ENCODE measurements around the gene RGS6.

RGS6 gene

DNA sequence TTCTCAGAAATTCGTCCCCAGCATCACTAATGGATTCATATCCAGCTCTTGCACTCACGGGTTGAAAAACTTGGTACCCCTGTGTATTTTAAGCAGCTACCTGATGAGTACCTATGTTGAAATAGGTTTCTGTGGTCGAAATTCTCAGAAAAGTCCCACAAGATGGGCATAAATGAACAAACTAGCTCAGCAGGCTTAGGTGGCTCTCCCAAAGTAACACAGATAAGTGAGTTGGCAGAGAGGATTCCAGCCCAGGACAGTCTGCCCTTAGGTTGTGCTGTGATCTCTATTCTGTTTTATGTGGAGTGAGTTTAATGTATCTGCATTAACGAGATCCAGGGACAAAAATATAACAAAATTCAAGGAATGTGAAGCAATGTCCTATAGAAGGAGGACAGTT lies 92.3 kb downstream of the RGS6 start:
- no peaks in the 10 kb centered on the region for H3K36me3 ChIP-seq (ENCODE audit: control insufficient read depth, insufficient read depth, low read length)
- TF ChIP-seq, protein P1, sequence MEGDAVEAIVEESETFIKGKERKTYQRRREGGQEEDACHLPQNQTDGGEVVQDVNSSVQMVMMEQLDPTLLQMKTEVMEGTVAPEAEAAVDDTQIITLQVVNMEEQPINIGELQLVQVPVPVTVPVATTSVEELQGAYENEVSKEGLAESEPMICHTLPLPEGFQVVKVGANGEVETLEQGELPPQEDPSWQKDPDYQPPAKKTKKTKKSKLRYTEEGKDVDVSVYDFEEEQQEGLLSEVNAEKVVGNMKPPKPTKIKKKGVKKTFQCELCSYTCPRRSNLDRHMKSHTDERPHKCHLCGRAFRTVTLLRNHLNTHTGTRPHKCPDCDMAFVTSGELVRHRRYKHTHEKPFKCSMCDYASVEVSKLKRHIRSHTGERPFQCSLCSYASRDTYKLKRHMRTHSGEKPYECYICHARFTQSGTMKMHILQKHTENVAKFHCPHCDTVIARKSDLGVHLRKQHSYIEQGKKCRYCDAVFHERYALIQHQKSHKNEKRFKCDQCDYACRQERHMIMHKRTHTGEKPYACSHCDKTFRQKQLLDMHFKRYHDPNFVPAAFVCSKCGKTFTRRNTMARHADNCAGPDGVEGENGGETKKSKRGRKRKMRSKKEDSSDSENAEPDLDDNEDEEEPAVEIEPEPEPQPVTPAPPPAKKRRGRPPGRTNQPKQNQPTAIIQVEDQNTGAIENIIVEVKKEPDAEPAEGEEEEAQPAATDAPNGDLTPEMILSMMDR (IDR thresholded peaks at IDR 0.05; ENCODE audit: insufficient read depth, low read length, poor library complexity, severe bottlenecking) = no peak
- no peaks in the 10 kb centered on the region for H3K27me3 ChIP-seq (replicated peaks; ENCODE audit: control insufficient read depth, insufficient read depth, low read length)
- DNase-seq (ENCODE audit: extremely low read depth, insufficient read length) = no peak
- no peak overlapping the region for H3K4me3 ChIP-seq (replicated peaks; ENCODE audit: low read depth, low read length)

DNA sequence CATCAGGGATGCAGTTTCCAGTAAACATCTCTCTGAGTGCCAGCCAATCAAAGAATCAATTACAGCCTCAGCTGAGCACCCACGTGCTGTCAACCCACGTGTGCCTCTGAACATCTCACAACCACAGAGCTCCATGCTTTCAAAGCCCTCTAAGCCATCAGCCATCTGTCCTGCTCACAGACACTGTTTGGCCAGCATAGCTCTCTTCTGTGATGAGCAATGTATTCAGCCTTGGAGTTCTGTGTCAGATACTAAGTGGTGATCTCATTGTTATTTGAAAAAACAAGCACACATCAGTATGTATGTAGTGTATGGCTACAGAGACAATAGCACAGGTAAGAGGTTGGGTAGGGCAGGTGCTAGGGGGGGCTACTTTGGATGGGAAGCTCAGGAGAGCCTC lies 94.3 kb downstream of the RGS6 start:
- no peaks in the 10 kb centered on the region for H3K27me3 ChIP-seq (replicated peaks; ENCODE audit: control insufficient read depth, insufficient read depth, low read length)
- no peak for DNase-seq (ENCODE audit: extremely low read depth, insufficient read length)
- no peaks in the 10 kb centered on the region for H3K36me3 ChIP-seq (ENCODE audit: control insufficient read depth, insufficient read depth, low read length)
- TF ChIP-seq, protein P1 (IDR thresholded peaks at IDR 0.05; ENCODE audit: insufficient read depth, low read length, poor library complexity, severe bottlenecking) = no peak
- no peak overlapping the region for H3K4me3 ChIP-seq (replicated peaks; ENCODE audit: low read depth, low read length)

DNA sequence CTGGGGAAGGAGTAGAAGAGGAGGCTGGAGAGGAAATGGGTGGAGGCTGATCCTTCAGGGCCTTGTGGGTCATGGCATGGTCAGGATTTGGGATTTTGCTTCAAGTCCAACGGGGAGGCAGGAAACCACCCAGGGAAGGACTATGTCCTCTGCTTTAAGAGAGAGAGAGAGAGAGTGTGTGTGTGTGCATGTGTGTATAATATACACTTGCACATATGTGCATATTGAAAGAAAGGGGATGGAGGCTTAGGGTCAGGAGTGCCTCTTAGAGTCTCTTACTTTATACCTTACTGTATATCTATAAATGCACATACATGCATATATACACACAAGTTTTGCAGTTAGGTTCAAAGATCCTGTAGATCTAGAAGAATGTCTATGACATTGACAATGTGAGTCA lies 94.8 kb downstream of the RGS6 start:
- no peaks in the 10 kb centered on the region for H3K36me3 ChIP-seq (ENCODE audit: control insufficient read depth, insufficient read depth, low read length)
- TF ChIP-seq, protein P1 (IDR thresholded peaks at IDR 0.05; ENCODE audit: insufficient read depth, low read length, poor library complexity, severe bottlenecking) = no peak
- no peaks in the 10 kb centered on the region for H3K27me3 ChIP-seq (replicated peaks; ENCODE audit: control insufficient read depth, insufficient read depth, low read length)
- DNase-seq (ENCODE audit: extremely low read depth, insufficient read length) = no peak
- no peak overlapping the region for H3K4me3 ChIP-seq (replicated peaks; ENCODE audit: low read depth, low read length)

DNA sequence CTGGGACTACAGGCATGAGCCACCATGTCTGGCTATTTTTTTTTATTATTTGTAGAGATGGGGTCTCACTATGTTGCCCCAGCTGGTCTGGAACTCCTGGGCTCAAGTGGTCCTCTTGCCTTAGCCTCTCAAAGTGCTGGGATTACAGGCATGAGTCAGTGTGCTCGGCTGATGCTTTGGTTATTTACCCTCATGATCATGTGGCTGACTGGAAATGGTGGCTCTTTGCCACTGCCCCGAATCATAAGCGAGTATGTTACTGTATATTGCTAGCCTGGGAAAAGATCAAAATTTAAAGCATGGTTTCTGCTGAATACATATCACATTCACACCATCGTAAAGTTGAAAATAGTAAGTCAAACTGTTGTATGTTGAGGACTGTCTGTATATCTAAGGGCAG lies 101.1 kb downstream of the RGS6 start:
- TF ChIP-seq, protein P1 (IDR thresholded peaks at IDR 0.05; ENCODE audit: insufficient read depth, low read length, poor library complexity, severe bottlenecking) = no peak

DNA sequence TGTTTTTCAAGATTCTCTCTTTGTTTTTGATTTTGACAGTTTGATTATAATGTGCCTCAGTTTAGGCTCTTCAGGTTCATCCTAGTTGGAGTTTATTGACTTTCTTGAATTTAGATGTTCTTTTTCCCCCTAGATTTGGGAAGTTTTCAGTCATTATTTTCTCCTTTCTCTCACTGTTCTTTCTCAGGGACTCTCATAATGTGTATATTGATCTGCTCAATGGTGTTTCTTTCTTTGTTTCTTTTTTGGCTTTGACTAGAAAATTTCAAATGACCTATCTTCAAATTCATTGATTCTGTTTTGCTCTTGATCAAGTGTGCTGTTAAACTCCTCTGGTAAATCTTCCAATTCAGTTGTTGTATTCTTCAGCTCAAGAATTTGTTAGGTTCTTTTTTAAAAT lies 108.3 kb downstream of the RGS6 start:
- TF ChIP-seq, protein P1 (IDR thresholded peaks at IDR 0.05; ENCODE audit: insufficient read depth, low read length, poor library complexity, severe bottlenecking) = no peak
- H3K27me3 ChIP-seq (replicated peaks; ENCODE audit: control insufficient read depth, insufficient read depth, low read length) = no peaks in the 10 kb centered on the region
- DNase-seq (ENCODE audit: extremely low read depth, insufficient read length) = no peak
- H3K4me3 ChIP-seq (replicated peaks; ENCODE audit: low read depth, low read length) = no peak overlapping the region
- H3K36me3 ChIP-seq (ENCODE audit: control insufficient read depth, insufficient read depth, low read length) = no peaks in the 10 kb centered on the region

More for the DNA sequence above, 101.1 kb downstream of the RGS6 start:
- H3K4me3 ChIP-seq (replicated peaks; ENCODE audit: low read depth, low read length) = no peak overlapping the region
- H3K36me3 ChIP-seq (ENCODE audit: control insufficient read depth, insufficient read depth, low read length) = no peaks in the 10 kb centered on the region
- H3K27me3 ChIP-seq (replicated peaks; ENCODE audit: control insufficient read depth, insufficient read depth, low read length) = no peaks in the 10 kb centered on the region
- DNase-seq (ENCODE audit: extremely low read depth, insufficient read length) = no peak

DNA sequence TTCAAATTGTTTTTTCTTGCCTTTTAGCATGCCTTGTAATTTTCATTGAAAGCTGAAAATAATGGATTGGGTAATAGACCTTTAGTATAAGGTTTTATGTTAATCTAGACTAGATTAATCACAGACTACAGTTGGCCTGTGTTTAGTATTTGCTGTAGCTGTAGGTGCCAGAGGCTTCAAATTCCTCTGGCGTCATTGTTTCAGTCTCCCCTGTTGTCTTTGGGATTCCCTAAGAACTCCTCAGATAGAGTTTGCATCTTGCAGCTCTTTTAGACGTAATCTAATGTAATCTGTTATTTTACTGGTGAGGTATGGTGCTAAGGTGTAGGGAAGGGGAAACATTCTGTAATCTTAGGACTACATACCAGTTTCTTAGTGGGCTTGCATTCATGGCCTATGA lies 113.0 kb downstream of the RGS6 start:
- no peak for DNase-seq (ENCODE audit: extremely low read depth, insufficient read length)
- H3K4me3 ChIP-seq (replicated peaks; ENCODE audit: low read depth, low read length) = no peak overlapping the region
- no peaks in the 10 kb centered on the region for H3K36me3 ChIP-seq (ENCODE audit: control insufficient read depth, insufficient read depth, low read length)
- TF ChIP-seq, protein P1 (IDR thresholded peaks at IDR 0.05; ENCODE audit: insufficient read depth, low read length, poor library complexity, severe bottlenecking) = no peak
- no peaks in the 10 kb centered on the region for H3K27me3 ChIP-seq (replicated peaks; ENCODE audit: control insufficient read depth, insufficient read depth, low read length)
